H1 (cell line): ENCODE measurements around the gene KCNH8. TPM values are rescaled to one million over a fixed set of nuclear protein-coding genes. Genes with fewer than 3 reads are reported as not detected.

Experiments
- CTCF ChIA-PET: fragments of 300-600 bp; sonication (Branson Sonifier 250); formaldehyde crosslinking; loops from one replicate; lab custom pipeline; 2021; ENCODE audit not compliant: partially characterized antibody; lab: Charles Lee
- POLR2A ChIA-PET: fragments of 300-600 bp; sonication (Branson Sonifier 250); formaldehyde crosslinking; loops from one replicate; lab custom pipeline; 2021; ENCODE audit warnings: inconsistent platforms; ENCODE audit not compliant: partially characterized antibody; lab: Charles Lee
- DNase-seq, 2 experiments: peaks; one replicate each; pipeline versions ENCODE4 v3.0.0 to v3.0.0-alpha.2; 2010 to 2022; ENCODE audit warnings: low spot score in 2 of 2, low read depth in 1 of 2, mixed read lengths in 1 of 2
- FAIRE-seq: peaks from 2 replicates; lab custom pipeline; 2011; peaks lifted over from hg19 to GRCh38; lab: Jason Lieb, UNC
- H2AFZ ChIP-seq: 2 replicates; pipeline ENCODE4 v1.8.1; 2012; ENCODE audit warnings: low read length, inconsistent platforms
- H2AK5ac ChIP-seq: 2 replicates; pipeline ENCODE4 v1.6.1; 2013; ENCODE audit warnings: low read depth, low read length
- H2BK120ac ChIP-seq: replicated peaks from 2 replicates; pipeline ENCODE3; 2013; ENCODE audit warnings: low read depth, low read length, inconsistent platforms
- H2BK12ac ChIP-seq: 2 replicates; pipeline ENCODE4 v1.6.1; 2013; ENCODE audit warnings: low read depth, low read length
- H2BK15ac ChIP-seq: 2 replicates; pipeline ENCODE4 v1.6.1; 2013; ENCODE audit warnings: low read length
- H2BK20ac ChIP-seq: 2 replicates; pipeline ENCODE4 v1.6.1; 2013; ENCODE audit warnings: low read length
- H2BK5ac ChIP-seq: 2 replicates; pipeline ENCODE4 v1.6.1; 2013; ENCODE audit warnings: low read depth, low read length
- H3K14ac ChIP-seq: 2 replicates; pipeline ENCODE4 v1.6.1; 2013; ENCODE audit warnings: inconsistent platforms; ENCODE audit not compliant: insufficient read length
- H3K18ac ChIP-seq: 2 replicates; pipeline ENCODE4 v1.6.1; 2013; ENCODE audit warnings: low read length; ENCODE audit errors: extremely low read depth
- H3K23ac ChIP-seq: 2 replicates; pipeline ENCODE4 v1.6.1; 2013; ENCODE audit warnings: inconsistent platforms; ENCODE audit not compliant: insufficient read length
- H3K23me2 ChIP-seq: 2 replicates; pipeline ENCODE4 v1.6.1; 2013; ENCODE audit warnings: low read depth, low read length
- H3K27ac ChIP-seq: 2 replicates; pipeline ENCODE4 v1.6.1; 2011; ENCODE audit warnings: low read depth, low read length, inconsistent platforms
- H3K27me3 ChIP-seq, 4 experiments: replicated peaks in 1 of 4; 1 replicate in 1 of 4; 2 replicates in 3 of 4; pipeline versions ENCODE4 v1.6.1 to v1.8.1; 2011 to 2013; ENCODE audit warnings: low read length in 3 of 4, mild to moderate bottlenecking in 3 of 4, inconsistent platforms in 2 of 4, mixed read lengths in 2 of 4, moderate library complexity in 1 of 4; ENCODE audit not compliant: control insufficient read depth in 3 of 4, insufficient read depth in 3 of 4; ENCODE audit errors: extremely low read depth in 1 of 4
- H3K36me3 ChIP-seq, 4 experiments: 2 replicates each; pipeline versions ENCODE4 v1.6.1 to v1.8.1; 2011 to 2013; ENCODE audit warnings: mild to moderate bottlenecking in 4 of 4, low read length in 3 of 4, moderate library complexity in 2 of 4, control low read depth in 1 of 4, inconsistent platforms in 1 of 4; ENCODE audit not compliant: insufficient read depth in 4 of 4, control insufficient read depth in 2 of 4
- H3K4ac ChIP-seq: replicated peaks from 2 replicates; pipeline ENCODE3; 2013; ENCODE audit warnings: low read length, low read depth, mixed read lengths, inconsistent platforms; ENCODE audit not compliant: insufficient read length
- H3K4me1 ChIP-seq, 4 experiments: replicated peaks in 1 of 4; 1 replicate in 1 of 4; 2 replicates in 3 of 4; pipeline versions ENCODE4 v1.6.1 to v1.8.1; 2011 to 2013; ENCODE audit warnings: low read length in 3 of 4, inconsistent platforms in 2 of 4, mixed read lengths in 1 of 4; ENCODE audit not compliant: insufficient read depth in 4 of 4, control insufficient read depth in 3 of 4
- H3K4me2 ChIP-seq, 2 experiments: 2 replicates each; pipeline versions ENCODE4 v1.6.1 to v1.8.1; 2011 to 2013; ENCODE audit warnings: low read depth in 2 of 2, low read length in 2 of 2, control low read depth in 1 of 2, inconsistent platforms in 1 of 2, mild to moderate bottlenecking in 1 of 2; ENCODE audit not compliant: insufficient read depth in 1 of 2
- H3K4me3 ChIP-seq, 4 experiments: fragments of 200-600, 300-600 bp in 1 of 4; sonication (generic), shearing (Covaris generic), sonication (Bioruptor Twin) in 1 of 4; 2 replicates each; pipeline versions ENCODE4 v1.5.1 to v1.8.1; 2011 to 2016; ENCODE audit warnings: low read length in 4 of 4, low read depth in 3 of 4, control low read depth in 2 of 4, inconsistent platforms in 2 of 4, mild to moderate bottlenecking in 2 of 4, mixed read lengths in 1 of 4, moderate library complexity in 1 of 4; ENCODE audit not compliant: insufficient read depth in 2 of 4; ENCODE audit errors: extremely low read depth in 1 of 4
- H3K56ac ChIP-seq: replicated peaks from 2 replicates; pipeline ENCODE3; 2013; ENCODE audit warnings: low read depth, mild to moderate bottlenecking, mixed read lengths, low read length, inconsistent platforms; ENCODE audit not compliant: insufficient read length
- H3K79me1 ChIP-seq: 2 replicates; pipeline ENCODE4 v1.6.1; 2013; ENCODE audit warnings: low read depth, low read length, control low read depth
- H3K79me2 ChIP-seq, 2 experiments: 2 replicates each; pipeline versions ENCODE4 v1.6.1 to v1.8.1; 2012 to 2013; ENCODE audit warnings: low read length in 2 of 2, mild to moderate bottlenecking in 2 of 2, inconsistent platforms in 1 of 2; ENCODE audit not compliant: insufficient read depth in 2 of 2, control insufficient read depth in 1 of 2
- H3K9ac ChIP-seq, 4 experiments: replicated peaks in 1 of 4; 1 replicate in 1 of 4; 2 replicates in 3 of 4; pipeline versions ENCODE4 v1.6.1 to v1.8.1; 2011 to 2013; ENCODE audit warnings: low read depth in 3 of 4, low read length in 3 of 4, control low read depth in 2 of 4, mild to moderate bottlenecking in 2 of 4, moderate library complexity in 2 of 4, inconsistent platforms in 1 of 4; ENCODE audit errors: extremely low read depth in 1 of 4
- H3K9me3 ChIP-seq, 2 experiments: 2 replicates each; pipeline versions ENCODE4 v1.6.1 to v1.8.1; 2012 to 2013; ENCODE audit warnings: mild to moderate bottlenecking in 2 of 2, moderate library complexity in 2 of 2, control low read depth in 1 of 2, inconsistent platforms in 1 of 2, low read depth in 1 of 2, low read length in 1 of 2, mixed read lengths in 1 of 2; ENCODE audit not compliant: insufficient read depth in 2 of 2
- H4K20me1 ChIP-seq, 2 experiments: replicated peaks in 1 of 2; 2 replicates each; pipeline versions ENCODE3 to v1.8.1; 2011 to 2013; ENCODE audit warnings: inconsistent platforms in 2 of 2, low read length in 2 of 2, mild to moderate bottlenecking in 1 of 2; ENCODE audit not compliant: insufficient read depth in 2 of 2, control insufficient read depth in 1 of 2
- H4K5ac ChIP-seq: 2 replicates; pipeline ENCODE4 v1.6.1; 2013; ENCODE audit warnings: low read length, low read depth, mixed read lengths, inconsistent platforms; ENCODE audit not compliant: insufficient read length
- H4K8ac ChIP-seq: 2 replicates; pipeline ENCODE4 v1.8.0; 2013; ENCODE audit warnings: mild to moderate bottlenecking, moderate library complexity, low read length, inconsistent platforms; ENCODE audit not compliant: insufficient read depth; ENCODE audit errors: extremely low read depth
- H4K91ac ChIP-seq: replicated peaks from 2 replicates; pipeline ENCODE3; 2013; ENCODE audit warnings: low read length, mixed read lengths, inconsistent platforms; ENCODE audit not compliant: insufficient read length
- JUN ChIP-seq: IDR thresholded peaks from 2 replicates; pipeline ENCODE4 v1.6.1; 2011; ENCODE audit warnings: low read depth, mild to moderate bottlenecking, improper control_type of control experiment, low read length
- KDM4A ChIP-seq: IDR thresholded peaks from one replicate; pipeline ENCODE4 v1.7.1; 2012; ENCODE audit warnings: low read depth, mild to moderate bottlenecking, moderate library complexity, low read length, inconsistent platforms; ENCODE audit not compliant: severe bottlenecking
- KDM5A ChIP-seq: fragments of 200-600 bp; IDR thresholded peaks from 2 replicates; pipeline ENCODE4 v1.7.1; 2012; ENCODE audit warnings: mild to moderate bottlenecking, low read length, inconsistent platforms, mixed read lengths
- MAFK ChIP-seq: IDR thresholded peaks from 2 replicates; pipeline ENCODE4 v1.6.1; 2012; ENCODE audit warnings: low read depth, mild to moderate bottlenecking, improper control_type of control experiment, low read length
- POLR2A ChIP-seq, 2 experiments: IDR thresholded peaks; 1 replicate in 1 of 2; 2 replicates in 1 of 2; pipeline ENCODE4 v1.6.1; 2011; ENCODE audit warnings: low read depth in 2 of 2, low read length in 2 of 2, mild to moderate bottlenecking in 2 of 2; ENCODE audit errors: control extremely low read depth in 1 of 2
- RXRA ChIP-seq: IDR thresholded peaks from 2 replicates; pipeline ENCODE4 v1.6.1; 2011; ENCODE audit warnings: low read depth, mild to moderate bottlenecking, low read length, moderate library complexity; ENCODE audit not compliant: insufficient read depth
- SP1 ChIP-seq: IDR thresholded peaks from 2 replicates; pipeline ENCODE4 v1.6.1; 2011; ENCODE audit warnings: low read depth, low read length
- SUZ12 ChIP-seq: fragments of 200-600 bp; sonication (generic); IDR thresholded peaks from 2 replicates; pipeline ENCODE4 v1.6.1; 2012; ENCODE audit warnings: mild to moderate bottlenecking, inconsistent platforms, low read length, moderate library complexity, mixed read lengths
- TBP ChIP-seq: IDR thresholded peaks from 2 replicates; pipeline ENCODE4 v1.6.1; 2011; ENCODE audit warnings: low read depth, low read length, improper control_type of control experiment
- ZNF274 ChIP-seq: IDR thresholded peaks from 2 replicates; pipeline ENCODE4 v1.7.0; 2012; ENCODE audit warnings: low read length, borderline replicate concordance; ENCODE audit errors: extremely low read depth
- WGBS, 2 experiments: shearing (Covaris generic) in 1 of 2; methylation state at CpG; one replicate each; pipeline versions ENCODE4 v1.1.6 to v1.1.7; 2013 to 2015; ENCODE audit warnings: low lambda C conversion rate in 2 of 2, mixed read lengths in 2 of 2, inconsistent platforms in 1 of 2, low coverage in 1 of 2, missing lambda C conversion rate in 1 of 2; ENCODE audit not compliant: insufficient replicate concordance in 2 of 2, insufficient coverage in 1 of 2, insufficient read length in 1 of 2; ENCODE audit errors: extremely low coverage in 1 of 2, missing lambda C conversion rate in 1 of 2; 5-methylcytosine and 5-hydroxymethylcytosine counted together
- polyA plus RNA-seq, 7 experiments: library from polyadenylated mRNA; depleted of rRNA in 3 of 7; stranded (reverse) in 5 of 7; unstranded in 2 of 7; fragments of >200 nt in 5 of 7; fragments of 200-250 nt in 2 of 7; gene quantifications; 1 replicate in 5 of 7; 2 replicates in 1 of 7; 4 replicates in 1 of 7; pipeline versions ENCODE4 v1.2.1 to v1.2.3, GENCODE V29; 2011 to 2013; ENCODE audit warnings: missing spikeins in 2 of 7, mixed read lengths in 2 of 7
- total RNA-seq: library from RNA; stranded (reverse); fragmentation: NEBNext Ultra II Directional; extraction: Animal tissue kit (Norgen Biotek cat#: 25700); gene quantifications from 2 replicates; pipeline ENCODE4 v1.2.1, GENCODE V29; 2021
- TF ChIP-seq, protein P1 (sequence below): IDR thresholded peaks from 2 replicates; pipeline ENCODE4 v1.6.1; 2012; ENCODE audit warnings: inconsistent platforms
- TF ChIP-seq, protein P2 (sequence below): IDR thresholded peaks from 2 replicates; pipeline ENCODE4 v1.6.1; 2012; ENCODE audit warnings: low read length, inconsistent platforms

Gene KCNH8
- total and polyA plus RNA-seq, 2 of the 8 experiments (the other 6 are each of a cell fraction or from before 2014, with no cell fraction given): 2.2 to 2.4 TPM

DNA sequence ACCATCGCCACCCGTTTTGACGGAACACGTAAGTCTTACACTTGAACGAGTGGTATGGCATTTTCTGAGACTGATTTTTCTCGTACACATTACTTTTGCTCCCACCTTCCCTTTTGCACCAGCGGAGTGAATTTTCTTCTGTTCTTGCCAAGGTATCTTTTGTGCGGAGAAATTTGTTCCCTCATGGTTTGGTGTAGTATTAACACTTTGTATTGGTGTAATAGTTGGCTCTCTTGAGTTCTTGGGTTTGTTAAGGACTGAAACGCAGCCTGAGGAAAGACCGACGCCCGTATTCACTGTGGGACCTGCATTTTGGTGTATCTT, 420 bp downstream of the KCNH8 start:
- POLR2A ChIA-PET: interaction anchor here (0.7 to 1.2 kb wide), 2 partner anchors 71 to 74 kb away, joined by 3 read pairs; no protein-coding TSS in a partner anchor
- TF ChIP-seq RXRA: no peak
- no peak for TF ChIP-seq TBP
- TF ChIP-seq KDM5A: no peak
- TF ChIP-seq, protein P1, sequence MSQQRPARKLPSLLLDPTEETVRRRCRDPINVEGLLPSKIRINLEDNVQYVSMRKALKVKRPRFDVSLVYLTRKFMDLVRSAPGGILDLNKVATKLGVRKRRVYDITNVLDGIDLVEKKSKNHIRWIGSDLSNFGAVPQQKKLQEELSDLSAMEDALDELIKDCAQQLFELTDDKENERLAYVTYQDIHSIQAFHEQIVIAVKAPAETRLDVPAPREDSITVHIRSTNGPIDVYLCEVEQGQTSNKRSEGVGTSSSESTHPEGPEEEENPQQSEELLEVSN: no peak
- no peak for TF ChIP-seq POLR2A (IDR thresholded peaks at IDR 0.05; ENCODE audit: control extremely low read depth in 1 of 2, low read depth in 2 of 2, low read length in 2 of 2)
- no peak for TF ChIP-seq ZNF274
- TF ChIP-seq, protein P2, sequence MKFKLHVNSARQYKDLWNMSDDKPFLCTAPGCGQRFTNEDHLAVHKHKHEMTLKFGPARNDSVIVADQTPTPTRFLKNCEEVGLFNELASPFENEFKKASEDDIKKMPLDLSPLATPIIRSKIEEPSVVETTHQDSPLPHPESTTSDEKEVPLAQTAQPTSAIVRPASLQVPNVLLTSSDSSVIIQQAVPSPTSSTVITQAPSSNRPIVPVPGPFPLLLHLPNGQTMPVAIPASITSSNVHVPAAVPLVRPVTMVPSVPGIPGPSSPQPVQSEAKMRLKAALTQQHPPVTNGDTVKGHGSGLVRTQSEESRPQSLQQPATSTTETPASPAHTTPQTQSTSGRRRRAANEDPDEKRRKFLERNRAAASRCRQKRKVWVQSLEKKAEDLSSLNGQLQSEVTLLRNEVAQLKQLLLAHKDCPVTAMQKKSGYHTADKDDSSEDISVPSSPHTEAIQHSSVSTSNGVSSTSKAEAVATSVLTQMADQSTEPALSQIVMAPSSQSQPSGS: no peak
- peak; percentile 10 for TF ChIP-seq KDM4A
- TF ChIP-seq SUZ12: no peak
- no peak for TF ChIP-seq MAFK
- TF ChIP-seq SP1: no peak
- TF ChIP-seq JUN: no peak

More for the DNA sequence above, 420 bp downstream of the KCNH8 start:
- peak overlapping the region; percentile 92 for H2AFZ ChIP-seq
- H2BK5ac ChIP-seq: no peak overlapping the region
- peak overlapping the region; percentile 73 to 100 (median 94) for H3K4me3 ChIP-seq
- H3K27me3 ChIP-seq: peaks cover 0 to 6% (median under 1%) of the 10 kb centered on the region in 4 experiments; a peak in 1 of 7 replicates
- H3K36me3 ChIP-seq: no peaks in the 10 kb centered on the region
- WGBS, 2 experiments: 3% methylated on average over 12 of the region's 12 CpGs; no CpG with 5 or more reads in 1 of the 2 experiments
- no peaks in the 10 kb centered on the region for H3K79me1 ChIP-seq
- peak overlapping the region; percentile 29; the same call in 1 of the 2 replicates for H2BK12ac ChIP-seq
- H3K79me2 ChIP-seq: peaks cover 0 to 9% of the 10 kb centered on the region in 2 experiments; a peak in 2 of 4 replicates
- no peak overlapping the region for H4K8ac ChIP-seq
- no peak overlapping the region for H3K4ac ChIP-seq
- no peak overlapping the region for H2AK5ac ChIP-seq
- no peak overlapping the region for H3K56ac ChIP-seq
- H3K9me3 ChIP-seq: no peaks in the 10 kb centered on the region
- H2BK15ac ChIP-seq: no peak overlapping the region
- H4K20me1 ChIP-seq: no peaks in the 10 kb centered on the region
- H3K9ac ChIP-seq: peak overlapping the region; percentile 26 to 65 (median 46); a peak in 5 of 7 replicates
- H3K4me1 ChIP-seq: peaks cover 0 to 5% (median 0%) of the 10 kb centered on the region in 4 experiments; a peak in 2 of 7 replicates
- H2BK20ac ChIP-seq: no peak overlapping the region
- CTCF ChIA-PET: interaction anchor here (0.8 to 1.3 kb wide), 3 partner anchors 66 to 200 kb away, joined by 3 to 6 read pairs (median 3); no protein-coding TSS in a partner anchor
- peaks cover 14% of the 10 kb centered on the region for H3K23me2 ChIP-seq
- H3K27ac ChIP-seq: no peak overlapping the region
- H3K4me2 ChIP-seq: peak overlapping the region; percentile 88 to 97
- H4K91ac ChIP-seq: no peak overlapping the region
- FAIRE-seq (no peak), DNase-seq (no peak)
- no peak overlapping the region for H4K5ac ChIP-seq
- no peak overlapping the region for H3K14ac ChIP-seq
- H3K18ac ChIP-seq: no peak overlapping the region; the same call in 1 of the 2 replicates
- no peak overlapping the region for H3K23ac ChIP-seq
- H2BK120ac ChIP-seq: no peak overlapping the region
